Measurements from ENCODE around the gene TMEM63C.

Gene TMEM63C

DNA sequence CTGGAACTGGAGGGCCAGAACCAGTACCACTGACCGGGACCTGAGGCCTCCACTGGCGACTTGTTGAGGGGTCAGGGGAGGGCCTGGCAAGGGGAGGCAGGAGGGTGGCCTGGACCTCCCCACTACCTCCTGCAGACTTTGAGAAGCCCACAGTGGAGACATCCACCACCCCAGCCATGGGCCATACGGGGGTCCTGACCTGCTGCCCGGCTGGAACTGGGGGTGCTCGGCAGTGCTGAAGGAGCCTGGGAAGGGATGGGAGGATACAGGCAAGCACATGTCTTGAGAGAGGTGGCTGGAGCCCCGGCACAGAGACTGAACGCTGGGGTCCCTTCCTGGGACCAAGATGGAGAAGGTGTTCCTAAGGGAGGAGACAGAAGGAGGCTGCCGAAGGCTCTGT is 75.1 kb downstream of the TMEM63C start:
- no peaks in the 10 kb centered on the region for H3K79me1 ChIP-seq (ENCODE audit: low read length)
- no peaks in the 10 kb centered on the region for H3K36me3 ChIP-seq (ENCODE audit: control insufficient read depth, insufficient read depth, low read length)
- no peaks in the 10 kb centered on the region for H3K79me2 ChIP-seq (ENCODE audit: control insufficient read depth, insufficient read depth, low read length)
- no peak overlapping the region for H2AK5ac ChIP-seq (ENCODE audit: low read length)
- no peak overlapping the region for H3K56ac ChIP-seq (ENCODE audit: low read length)
- H2BK5ac ChIP-seq (ENCODE audit: low read length) = no peak overlapping the region
- H4K8ac ChIP-seq (ENCODE audit: low read depth, low read length) = no peak overlapping the region
- H3K27me3 ChIP-seq (ENCODE audit: insufficient read depth, low read length, poor library complexity) = no peaks in the 10 kb centered on the region
- H2BK15ac ChIP-seq (replicated peaks; ENCODE audit: low read depth) = no peak overlapping the region
- no peak for DNase-seq
- WGBS (ENCODE audit: extremely low coverage, insufficient coverage, low lambda C conversion rate) = no CpG with 5 or more reads among the region's 8 CpGs
- no peaks in the 10 kb centered on the region for H3K4me1 ChIP-seq (ENCODE audit: control insufficient read depth, low read depth, low read length)
- no peak overlapping the region for H2BK120ac ChIP-seq (ENCODE audit: low read depth, low read length)
- H3K27ac ChIP-seq (ENCODE audit: low read depth, low read length) = no peak overlapping the region
- H3K23ac ChIP-seq (ENCODE audit: low read length) = no peak overlapping the region
- H3K9ac ChIP-seq (ENCODE audit: low read length) = no peak overlapping the region
- no peak overlapping the region for H3K4ac ChIP-seq (ENCODE audit: low read depth, low read length)
- H4K5ac ChIP-seq (ENCODE audit: low read length) = no peak overlapping the region
- H3K4me3 ChIP-seq (ENCODE audit: low read length) = no peak overlapping the region
- H3K4me2 ChIP-seq (ENCODE audit: low read length) = no peak overlapping the region
- no peak overlapping the region for H3K18ac ChIP-seq (ENCODE audit: low read length)

DNA sequence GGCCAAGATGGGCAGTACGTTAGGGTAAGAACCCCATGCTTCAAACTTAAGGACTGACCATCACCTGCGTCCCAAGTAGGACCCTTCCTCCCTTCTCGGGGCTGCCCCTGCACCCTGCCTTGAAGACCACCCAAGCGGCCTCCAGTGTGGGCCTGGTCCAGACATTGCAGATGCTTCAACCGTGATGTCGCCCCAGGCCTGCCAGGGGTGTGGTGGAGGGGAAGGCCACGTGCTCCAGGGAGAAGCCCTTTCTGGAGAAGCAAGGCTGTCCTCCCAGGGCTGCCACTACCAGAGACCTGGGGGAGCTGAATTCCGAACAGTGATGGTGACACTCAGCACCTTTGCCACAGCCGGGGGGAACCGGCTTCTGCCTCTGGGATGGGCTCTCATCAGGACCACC is 76.1 kb downstream of the TMEM63C start:
- H4K5ac ChIP-seq (ENCODE audit: low read length) = no peak overlapping the region
- H3K4me2 ChIP-seq (ENCODE audit: low read length) = no peak overlapping the region
- no CpG with 5 or more reads among the region's 10 CpGs for WGBS (ENCODE audit: extremely low coverage, insufficient coverage, low lambda C conversion rate)
- no peak overlapping the region for H2BK120ac ChIP-seq (ENCODE audit: low read depth, low read length)
- no peaks in the 10 kb centered on the region for H3K36me3 ChIP-seq (ENCODE audit: control insufficient read depth, insufficient read depth, low read length)
- no peak overlapping the region for H2BK5ac ChIP-seq (ENCODE audit: low read length)
- H3K23ac ChIP-seq (ENCODE audit: low read length) = no peak overlapping the region
- no peaks in the 10 kb centered on the region for H3K27me3 ChIP-seq (ENCODE audit: insufficient read depth, low read length, poor library complexity)
- no peak overlapping the region for H3K56ac ChIP-seq (ENCODE audit: low read length)
- H3K4me1 ChIP-seq (ENCODE audit: control insufficient read depth, low read depth, low read length) = no peaks in the 10 kb centered on the region
- no peak overlapping the region for H3K18ac ChIP-seq (ENCODE audit: low read length)
- H3K79me1 ChIP-seq (ENCODE audit: low read length) = no peaks in the 10 kb centered on the region
- H4K8ac ChIP-seq (ENCODE audit: low read depth, low read length) = no peak overlapping the region
- H3K4ac ChIP-seq (ENCODE audit: low read depth, low read length) = no peak overlapping the region
- no peak overlapping the region for H3K4me3 ChIP-seq (ENCODE audit: low read length)
- H2AK5ac ChIP-seq (ENCODE audit: low read length) = no peak overlapping the region
- no peak for DNase-seq
- no peak overlapping the region for H3K9ac ChIP-seq (ENCODE audit: low read length)
- H3K27ac ChIP-seq (ENCODE audit: low read depth, low read length) = no peak overlapping the region
- H3K79me2 ChIP-seq (ENCODE audit: control insufficient read depth, insufficient read depth, low read length) = no peaks in the 10 kb centered on the region
- H2BK15ac ChIP-seq (replicated peaks; ENCODE audit: low read depth) = no peak overlapping the region

DNA sequence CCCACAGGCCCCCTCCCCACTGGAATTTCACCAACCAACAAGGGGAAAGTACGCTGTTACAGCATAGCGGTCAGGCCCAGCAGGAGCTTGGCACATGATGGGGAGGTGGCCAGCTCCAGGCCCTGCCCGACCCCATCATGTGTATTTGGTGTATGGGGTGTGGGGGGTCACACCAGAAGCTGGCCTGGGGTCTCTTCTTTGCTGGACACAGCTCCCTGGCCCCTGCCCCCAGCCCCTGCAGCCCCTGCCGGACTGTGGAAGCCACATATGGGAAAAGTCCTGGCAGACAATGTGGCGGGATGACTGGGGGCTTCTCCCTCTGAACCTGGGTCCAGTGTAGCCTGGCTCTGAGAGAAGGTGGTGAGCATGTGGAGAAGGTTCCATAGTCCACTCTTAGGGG is 77.0 kb downstream of the TMEM63C start:
- Histone ChIP-seq H3K79me1 (ENCODE audit: low read length) (no peaks in the 10 kb centered on the region), H4K5ac (ENCODE audit: low read length) (no peak overlapping the region), H2BK120ac (ENCODE audit: low read depth, low read length) (no peak overlapping the region), H2BK5ac (ENCODE audit: low read length) (no peak overlapping the region), H2AK5ac (ENCODE audit: low read length) (no peak overlapping the region), H3K4me2 (ENCODE audit: low read length) (no peak overlapping the region), H3K36me3 (ENCODE audit: control insufficient read depth, insufficient read depth, low read length) (no peaks in the 10 kb centered on the region), H3K4me1 (ENCODE audit: control insufficient read depth, low read depth, low read length) (no peaks in the 10 kb centered on the region), H3K18ac (ENCODE audit: low read length) (no peak overlapping the region), H3K9ac (ENCODE audit: low read length) (no peak overlapping the region), H2BK15ac (replicated peaks; ENCODE audit: low read depth) (no peak overlapping the region), H4K8ac (ENCODE audit: low read depth, low read length) (no peak overlapping the region), H3K27me3 (ENCODE audit: insufficient read depth, low read length, poor library complexity) (no peaks in the 10 kb centered on the region), H3K56ac (ENCODE audit: low read length) (no peak overlapping the region), H3K4ac (ENCODE audit: low read depth, low read length) (no peak overlapping the region), H3K4me3 (ENCODE audit: low read length) (no peak overlapping the region), H3K27ac (ENCODE audit: low read depth, low read length) (no peak overlapping the region), H3K79me2 (ENCODE audit: control insufficient read depth, insufficient read depth, low read length) (no peaks in the 10 kb centered on the region), H3K23ac (ENCODE audit: low read length) (no peak overlapping the region)
- WGBS (ENCODE audit: extremely low coverage, insufficient coverage, low lambda C conversion rate) = no CpG with 5 or more reads among the region's 5 CpGs
- DNase-seq = no peak

DNA sequence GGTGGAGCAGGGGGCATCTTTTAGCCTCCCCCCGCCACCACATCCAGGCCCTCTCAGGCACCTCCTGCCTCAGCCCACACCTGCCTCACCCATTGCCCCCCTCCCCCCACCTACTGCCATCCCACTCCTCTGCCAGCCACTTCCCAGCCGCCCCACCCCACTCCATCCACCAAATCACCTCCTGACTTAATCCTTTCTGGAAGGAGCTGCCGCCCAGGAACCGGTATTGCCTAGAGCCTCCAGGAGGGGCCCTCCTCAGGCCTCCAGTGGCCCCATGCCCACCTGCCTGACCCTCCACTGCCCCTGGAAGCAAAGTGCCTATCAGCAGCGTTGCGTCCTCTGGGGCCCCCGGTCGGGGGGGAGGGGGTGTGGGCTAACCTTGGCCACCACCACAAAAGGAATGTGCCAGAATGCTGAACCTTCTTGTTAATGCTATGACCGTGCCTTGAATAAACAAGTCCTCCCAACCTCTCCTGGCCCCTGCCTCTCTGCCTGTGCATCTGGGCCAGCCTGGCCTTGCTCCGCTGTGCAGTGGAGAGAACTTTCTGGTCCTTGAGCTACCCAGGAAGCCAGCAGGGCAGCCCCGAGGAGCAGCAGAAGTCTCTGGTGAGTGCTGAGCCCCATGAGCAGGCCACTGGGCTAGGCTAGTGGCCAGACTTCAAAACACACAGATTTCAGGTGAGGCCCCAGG is 77.6 kb downstream of the TMEM63C start:
- Histone ChIP-seq H3K18ac (ENCODE audit: low read length) (no peak overlapping the region), H3K23ac (ENCODE audit: low read length) (no peak overlapping the region), H3K79me2 (ENCODE audit: control insufficient read depth, insufficient read depth, low read length) (no peaks in the 10 kb centered on the region), H4K8ac (ENCODE audit: low read depth, low read length) (no peak overlapping the region), H3K4me1 (ENCODE audit: control insufficient read depth, low read depth, low read length) (no peaks in the 10 kb centered on the region), H3K4me2 (ENCODE audit: low read length) (no peak overlapping the region), H3K4me3 (ENCODE audit: low read length) (no peak overlapping the region), H3K79me1 (ENCODE audit: low read length) (no peaks in the 10 kb centered on the region), H2AK5ac (ENCODE audit: low read length) (no peak overlapping the region), H3K9ac (ENCODE audit: low read length) (no peak overlapping the region), H3K4ac (ENCODE audit: low read depth, low read length) (no peak overlapping the region), H2BK5ac (ENCODE audit: low read length) (no peak overlapping the region), H3K56ac (ENCODE audit: low read length) (peak overlapping the region; percentile 25), H4K5ac (ENCODE audit: low read length) (no peak overlapping the region), H3K27me3 (ENCODE audit: insufficient read depth, low read length, poor library complexity) (no peaks in the 10 kb centered on the region), H3K36me3 (ENCODE audit: control insufficient read depth, insufficient read depth, low read length) (no peaks in the 10 kb centered on the region), H2BK120ac (ENCODE audit: low read depth, low read length) (no peak overlapping the region), H3K27ac (ENCODE audit: low read depth, low read length) (no peak overlapping the region), H2BK15ac (replicated peaks; ENCODE audit: low read depth) (no peak overlapping the region)
- WGBS (ENCODE audit: extremely low coverage, insufficient coverage, low lambda C conversion rate) = no CpG with 5 or more reads among the region's 11 CpGs
- DNase-seq = no peak

DNA sequence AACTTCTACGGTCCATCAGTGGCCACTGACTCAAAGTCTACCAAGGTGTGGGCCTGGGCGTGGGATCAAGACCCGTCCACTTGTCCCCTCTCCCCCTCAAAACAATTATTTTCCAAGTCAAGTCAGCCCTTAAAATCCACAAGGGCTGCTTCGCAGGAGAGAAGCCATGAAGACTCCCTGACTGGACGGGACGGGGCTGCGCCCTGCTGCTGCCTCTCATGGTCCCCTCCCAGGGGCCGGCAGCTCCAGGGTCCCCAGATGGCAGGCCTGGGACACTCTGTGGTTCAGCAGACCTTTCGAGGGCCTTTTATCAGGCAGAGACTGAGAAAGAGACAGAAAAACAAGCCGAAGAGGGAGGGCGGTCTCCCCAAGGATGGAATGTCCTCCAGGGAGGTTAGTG is 78.6 kb downstream of the TMEM63C start:
- Histone ChIP-seq H3K18ac (ENCODE audit: low read length) (no peak overlapping the region), H3K4me2 (ENCODE audit: low read length) (no peak overlapping the region)
- no peak for DNase-seq

DNA sequence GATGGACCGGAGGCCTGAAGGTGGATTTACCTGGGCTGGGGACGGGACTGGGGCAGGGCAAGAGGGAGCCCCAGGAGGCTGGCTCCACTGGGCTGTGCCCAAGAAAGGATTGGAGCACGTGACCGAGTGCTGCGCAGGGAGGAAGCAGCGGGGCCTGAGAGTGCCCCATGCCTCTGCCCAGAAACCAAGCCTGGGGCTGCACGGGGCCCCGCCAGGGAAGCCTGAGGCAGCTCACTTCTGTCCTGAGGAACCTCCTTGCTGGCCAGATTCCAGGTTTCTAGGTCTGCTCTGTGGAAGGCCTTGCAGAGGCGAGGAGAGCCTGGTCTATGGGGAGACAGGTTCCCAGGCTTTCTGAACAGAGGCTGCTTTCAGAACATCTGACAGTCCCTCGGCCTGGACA is 79.0 kb downstream of the TMEM63C start:
- DNase-seq = no peak
- no CpG with 5 or more reads among the region's 10 CpGs for WGBS (ENCODE audit: extremely low coverage, insufficient coverage, low lambda C conversion rate)

More for the DNA sequence above, 78.6 kb downstream of the TMEM63C start:
- Histone ChIP-seq H3K79me2 (ENCODE audit: control insufficient read depth, insufficient read depth, low read length) (no peaks in the 10 kb centered on the region), H3K79me1 (ENCODE audit: low read length) (no peaks in the 10 kb centered on the region), H2AK5ac (ENCODE audit: low read length) (no peak overlapping the region), H3K27me3 (ENCODE audit: insufficient read depth, low read length, poor library complexity) (no peaks in the 10 kb centered on the region), H3K4me3 (ENCODE audit: low read length) (no peak overlapping the region), H2BK5ac (ENCODE audit: low read length) (no peak overlapping the region), H4K8ac (ENCODE audit: low read depth, low read length) (no peak overlapping the region), H3K4me1 (ENCODE audit: control insufficient read depth, low read depth, low read length) (no peaks in the 10 kb centered on the region), H3K27ac (ENCODE audit: low read depth, low read length) (no peak overlapping the region), H2BK120ac (ENCODE audit: low read depth, low read length) (no peak overlapping the region), H3K36me3 (ENCODE audit: control insufficient read depth, insufficient read depth, low read length) (no peaks in the 10 kb centered on the region), H3K9ac (ENCODE audit: low read length) (no peak overlapping the region), H4K5ac (ENCODE audit: low read length) (no peak overlapping the region), H2BK15ac (replicated peaks; ENCODE audit: low read depth) (no peak overlapping the region), H3K23ac (ENCODE audit: low read length) (no peak overlapping the region), H3K4ac (ENCODE audit: low read depth, low read length) (no peak overlapping the region), H3K56ac (ENCODE audit: low read length) (no peak overlapping the region)
- WGBS (ENCODE audit: extremely low coverage, insufficient coverage, low lambda C conversion rate) = no CpG with 5 or more reads among the region's 11 CpGs

More for the DNA sequence above, 79.0 kb downstream of the TMEM63C start:
- H4K8ac ChIP-seq (ENCODE audit: low read depth, low read length) = no peak overlapping the region
- no peak overlapping the region for H3K4ac ChIP-seq (ENCODE audit: low read depth, low read length)
- H2BK5ac ChIP-seq (ENCODE audit: low read length) = no peak overlapping the region
- no peak overlapping the region for H3K23ac ChIP-seq (ENCODE audit: low read length)
- H2BK120ac ChIP-seq (ENCODE audit: low read depth, low read length) = no peak overlapping the region
- H3K9ac ChIP-seq (ENCODE audit: low read length) = no peak overlapping the region
- H3K18ac ChIP-seq (ENCODE audit: low read length) = no peak overlapping the region
- no peak overlapping the region for H3K27ac ChIP-seq (ENCODE audit: low read depth, low read length)
- no peak overlapping the region for H3K4me3 ChIP-seq (ENCODE audit: low read length)
- H3K36me3 ChIP-seq (ENCODE audit: control insufficient read depth, insufficient read depth, low read length) = no peaks in the 10 kb centered on the region
- H2BK15ac ChIP-seq (replicated peaks; ENCODE audit: low read depth) = no peak overlapping the region
- no peaks in the 10 kb centered on the region for H3K79me1 ChIP-seq (ENCODE audit: low read length)
- H3K4me1 ChIP-seq (ENCODE audit: control insufficient read depth, low read depth, low read length) = no peaks in the 10 kb centered on the region
- no peak overlapping the region for H4K5ac ChIP-seq (ENCODE audit: low read length)
- no peak overlapping the region for H2AK5ac ChIP-seq (ENCODE audit: low read length)
- no peaks in the 10 kb centered on the region for H3K27me3 ChIP-seq (ENCODE audit: insufficient read depth, low read length, poor library complexity)
- H3K56ac ChIP-seq (ENCODE audit: low read length) = no peak overlapping the region
- no peaks in the 10 kb centered on the region for H3K79me2 ChIP-seq (ENCODE audit: control insufficient read depth, insufficient read depth, low read length)
- H3K4me2 ChIP-seq (ENCODE audit: low read length) = no peak overlapping the region
